HG03103 (cell line): Measurements from ENCODE around the gene MAD1L1.
"Not testable (repeated sequence)": the region's sequence is repeated elsewhere in the genome, so short reads cannot be mapped to it uniquely, and the experiment has no call there.

ENCODE experiments used
- ATAC-seq: cut with Tn5 transposase; IDR thresholded peaks from one replicate; pipeline ENCODE4 v1.9.1; 2021; ENCODE audit warnings: low read depth; ENCODE audit not compliant: unreplicated experiment

MAD1L1 gene

DNA sequence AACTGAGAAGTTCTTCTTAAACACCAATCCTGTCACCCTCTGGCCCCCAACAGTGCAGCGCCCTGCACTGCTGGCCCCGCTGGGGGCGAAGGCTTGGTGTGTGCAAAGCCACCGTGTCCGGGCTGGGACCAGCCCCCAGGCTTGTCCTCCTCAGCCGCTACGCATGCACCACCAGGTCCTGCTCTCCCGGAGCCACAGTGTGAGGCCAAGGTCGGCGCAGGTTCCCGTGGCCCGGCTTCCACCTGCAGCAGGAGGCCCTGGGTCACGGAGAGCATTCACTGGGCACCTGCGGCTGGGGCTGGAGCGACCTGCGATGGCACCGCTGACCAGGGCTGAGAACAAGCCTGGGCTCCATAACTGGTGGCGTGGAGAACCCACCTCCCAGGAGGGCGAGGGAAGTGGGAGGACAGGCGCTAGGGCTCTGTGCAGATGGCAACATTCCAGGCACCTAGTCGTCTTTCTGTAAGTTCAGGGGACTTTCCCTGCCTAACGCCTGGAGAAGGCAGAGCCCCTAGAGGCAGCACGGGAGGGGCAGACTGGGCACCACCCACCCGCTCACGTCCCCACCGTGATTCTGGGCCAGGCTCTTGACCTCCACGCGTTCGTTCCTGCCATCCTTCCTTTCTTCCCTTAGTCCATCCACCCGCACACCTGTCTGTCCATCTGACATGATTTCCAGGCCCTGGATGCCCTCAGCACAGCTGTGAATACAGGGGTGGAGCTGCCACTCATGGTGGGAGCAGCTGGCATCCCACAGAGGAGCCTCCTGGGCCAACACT lies 291.1 kb downstream of the MAD1L1 start:
- no peak for ATAC-seq

DNA sequence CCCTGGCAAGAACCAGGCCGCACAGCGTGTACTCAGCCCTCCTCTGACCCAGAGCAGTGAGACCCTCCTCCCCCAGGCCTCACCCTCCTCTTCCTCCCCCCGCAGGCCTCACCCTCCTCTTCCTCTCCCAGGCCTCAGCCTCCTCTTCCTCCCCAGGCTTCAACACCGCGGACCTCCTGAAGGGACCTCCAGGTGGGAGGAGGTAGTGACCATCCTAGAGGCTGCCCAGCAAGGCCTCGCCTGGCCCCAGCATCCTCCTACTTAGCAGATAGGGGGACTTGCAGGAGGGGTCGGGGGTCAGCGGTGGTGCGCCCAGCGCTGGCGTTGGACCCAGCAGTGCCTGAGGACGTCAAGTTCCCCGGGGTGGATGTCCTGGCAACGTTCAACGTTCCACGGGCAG lies 291.9 kb downstream of the MAD1L1 start:
- no peak for ATAC-seq

DNA sequence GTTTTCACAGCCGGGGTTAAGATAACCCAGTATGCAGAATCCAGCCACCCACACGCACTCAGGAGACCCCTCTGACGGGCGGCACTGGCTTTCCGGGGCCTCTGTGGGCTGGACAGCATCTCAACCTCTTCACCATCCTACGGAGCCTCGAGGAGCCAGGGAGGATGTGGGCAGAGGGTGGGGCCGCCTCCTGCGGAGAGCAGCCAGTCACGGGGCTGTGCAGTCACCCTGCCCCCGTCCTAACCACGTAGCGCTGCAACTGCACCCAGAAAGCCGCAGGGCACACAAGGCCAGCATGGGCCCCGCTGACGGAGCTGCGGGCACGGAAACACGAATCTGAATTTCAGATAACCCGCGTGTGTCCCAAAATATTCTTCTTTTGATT lies 292.4 kb downstream of the MAD1L1 start:
- peak; percentile 90 for ATAC-seq

GRCh38 chr7:1939434-1940401 lies 293.0 kb downstream of the MAD1L1 start:
- peak; percentile 16 for ATAC-seq

DNA sequence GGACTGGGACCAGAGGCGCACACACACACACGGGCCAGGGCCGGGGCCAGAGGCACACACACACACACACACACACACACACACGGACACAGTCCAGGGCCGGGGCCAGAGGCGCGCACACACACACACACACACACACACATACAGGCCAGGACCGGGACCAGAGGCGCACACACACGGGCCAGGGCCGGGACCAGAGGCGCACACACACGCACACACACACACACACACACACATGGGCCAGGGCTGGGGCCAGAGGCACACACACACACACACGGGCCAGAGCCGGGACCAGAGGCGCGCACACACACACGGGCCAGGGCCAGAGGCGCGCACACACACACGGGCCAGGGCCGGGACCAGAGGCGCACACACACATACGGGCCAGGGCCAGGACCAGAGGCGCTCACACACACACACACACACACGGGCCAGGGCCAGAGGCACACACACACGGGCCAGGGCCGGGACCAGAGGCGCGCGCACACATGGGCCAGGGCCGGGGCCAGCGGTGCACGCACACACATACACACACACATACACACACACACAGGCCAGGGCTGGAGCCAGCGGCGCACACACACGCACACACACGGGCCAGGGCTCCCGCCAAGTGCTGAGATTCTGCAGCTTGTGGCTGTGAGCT lies 293.8 kb downstream of the MAD1L1 start:
- ATAC-seq: no peak

DNA sequence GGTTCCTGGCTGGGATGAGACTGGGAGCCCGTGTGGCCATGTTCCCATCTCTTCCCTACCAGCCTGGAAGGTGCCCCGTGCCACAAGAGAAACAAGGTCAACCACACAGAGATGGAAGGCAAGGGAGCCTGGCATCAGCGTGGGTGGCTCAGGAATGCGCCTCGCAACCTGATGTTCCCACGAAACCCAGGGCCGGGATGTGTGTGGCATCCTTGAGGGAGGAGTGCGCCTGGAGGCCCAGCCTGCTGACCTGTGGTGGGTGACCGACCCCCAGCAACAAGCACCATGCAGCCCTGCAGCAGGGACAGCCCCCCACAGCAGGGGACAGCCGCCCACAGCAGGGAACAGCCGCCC lies 295.5 kb downstream of the MAD1L1 start:
- ATAC-seq: no peak

GRCh38 chr7:1936531-1937251 lies 296.1 kb downstream of the MAD1L1 start:
- no peak for ATAC-seq

DNA sequence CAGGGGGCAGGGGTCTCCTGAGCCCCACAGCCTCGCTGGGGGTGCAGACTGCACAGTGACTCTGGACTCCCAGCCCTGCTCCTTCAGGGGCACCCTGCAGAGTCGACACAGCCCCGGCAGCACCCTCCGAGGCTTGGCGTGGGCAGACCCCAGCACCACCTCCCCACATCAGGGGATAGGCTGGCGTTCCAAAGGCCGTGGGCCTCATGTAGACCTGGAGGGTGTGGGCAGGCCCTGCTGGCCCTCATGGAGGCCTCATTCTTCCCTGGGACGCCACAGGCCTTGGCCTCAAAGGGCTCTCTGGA lies 296.8 kb downstream of the MAD1L1 start:
- ATAC-seq: no peak

DNA sequence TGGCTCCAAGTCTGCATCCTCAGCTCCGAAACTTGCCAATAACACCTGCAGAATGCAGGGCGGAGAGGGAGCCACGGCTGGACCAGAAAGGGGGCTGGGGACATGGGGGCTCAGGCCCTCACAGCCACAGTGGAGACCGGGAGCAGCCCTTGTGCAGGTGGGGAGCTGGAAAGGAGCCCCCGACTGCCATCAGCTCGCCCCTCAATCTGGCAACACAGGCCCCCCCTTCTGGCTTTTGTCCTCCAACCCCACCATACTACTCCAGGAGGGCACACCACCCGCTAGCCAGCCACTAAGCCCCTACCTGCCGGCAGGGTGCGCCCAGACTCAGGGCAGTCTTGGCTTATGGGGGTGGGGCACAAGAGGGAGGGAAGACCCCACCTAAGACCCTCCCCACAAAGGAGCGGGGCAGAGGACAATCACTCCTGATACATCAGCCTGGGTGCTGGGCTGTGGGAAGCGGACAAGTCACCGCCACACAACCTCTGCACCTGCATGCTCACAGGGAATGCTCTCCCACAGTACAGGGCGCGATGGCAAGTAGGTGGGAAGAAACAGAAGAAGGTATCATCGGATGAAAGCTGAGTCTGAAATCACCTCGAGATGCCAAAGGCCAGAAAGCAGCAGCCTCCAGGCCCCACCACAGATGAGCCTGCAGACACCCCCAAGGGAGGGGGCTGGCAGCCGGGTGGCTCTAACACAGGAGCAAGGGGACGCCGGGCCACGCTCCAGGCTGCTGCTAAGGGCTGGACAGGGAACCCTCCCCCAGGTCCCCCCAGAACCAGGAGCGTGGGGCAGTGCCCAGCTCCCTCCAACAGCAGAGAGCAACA lies 297.4 kb downstream of the MAD1L1 start:
- no peak for ATAC-seq

DNA sequence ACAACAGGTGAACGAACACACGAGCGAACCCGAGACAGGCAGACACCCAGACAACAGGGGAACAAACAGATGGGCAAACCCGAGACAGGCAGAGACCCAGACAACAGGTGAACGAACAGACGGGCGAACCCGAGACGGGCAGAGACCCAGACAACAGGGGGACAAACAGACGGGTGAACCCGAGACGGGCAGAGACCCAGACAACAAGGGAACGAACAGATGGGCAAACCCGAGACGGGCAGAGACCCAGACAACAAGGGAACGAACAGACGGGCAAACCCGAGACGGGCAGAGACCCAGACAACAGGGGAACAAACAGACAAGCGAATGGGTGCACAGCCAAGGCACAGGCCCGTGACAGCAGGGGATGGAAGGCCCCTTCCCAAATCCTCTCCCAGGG lies 298.0 kb downstream of the MAD1L1 start:
- no peak for ATAC-seq

DNA sequence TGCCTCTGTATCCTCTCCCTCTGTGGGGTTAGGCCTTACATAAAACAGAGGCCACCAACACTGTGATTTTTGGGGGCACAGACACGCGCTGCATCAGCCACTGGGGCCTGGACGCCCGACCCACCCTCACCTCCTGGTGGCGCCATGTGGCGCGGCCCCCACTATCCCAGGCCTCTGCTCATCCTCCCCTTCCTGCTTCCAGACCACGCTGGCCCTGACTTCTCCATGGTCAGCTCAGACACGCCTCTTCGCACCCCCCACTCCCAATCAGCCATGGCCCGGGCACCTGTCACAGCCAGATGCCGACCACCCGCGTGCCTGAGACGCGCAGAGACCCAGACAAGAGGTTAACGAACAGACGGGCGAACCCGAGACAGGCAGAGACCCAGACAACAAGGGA lies 298.7 kb downstream of the MAD1L1 start:
- no peak for ATAC-seq

- no peak for ATAC-seq
Measured at GRCh38 chr7:1933066-1933750, 299.5 kb downstream of the MAD1L1 start.

DNA sequence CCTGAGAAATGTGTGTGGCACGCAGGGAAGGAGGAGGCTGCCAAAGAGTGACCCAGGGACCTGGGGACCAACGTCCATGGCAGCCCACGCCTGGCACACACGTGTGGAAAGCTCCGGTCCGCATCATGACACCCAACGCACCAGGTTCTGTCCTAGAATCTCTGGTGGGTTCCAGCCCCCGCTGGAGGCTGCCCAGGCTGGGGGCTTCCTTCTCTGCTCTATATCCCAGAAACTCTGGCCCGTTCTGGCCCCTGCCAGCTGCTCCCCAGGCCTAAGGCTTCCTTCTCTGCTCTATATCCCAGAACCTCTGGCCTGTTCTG lies 300.8 kb downstream of the MAD1L1 start:
- no peak for ATAC-seq

DNA sequence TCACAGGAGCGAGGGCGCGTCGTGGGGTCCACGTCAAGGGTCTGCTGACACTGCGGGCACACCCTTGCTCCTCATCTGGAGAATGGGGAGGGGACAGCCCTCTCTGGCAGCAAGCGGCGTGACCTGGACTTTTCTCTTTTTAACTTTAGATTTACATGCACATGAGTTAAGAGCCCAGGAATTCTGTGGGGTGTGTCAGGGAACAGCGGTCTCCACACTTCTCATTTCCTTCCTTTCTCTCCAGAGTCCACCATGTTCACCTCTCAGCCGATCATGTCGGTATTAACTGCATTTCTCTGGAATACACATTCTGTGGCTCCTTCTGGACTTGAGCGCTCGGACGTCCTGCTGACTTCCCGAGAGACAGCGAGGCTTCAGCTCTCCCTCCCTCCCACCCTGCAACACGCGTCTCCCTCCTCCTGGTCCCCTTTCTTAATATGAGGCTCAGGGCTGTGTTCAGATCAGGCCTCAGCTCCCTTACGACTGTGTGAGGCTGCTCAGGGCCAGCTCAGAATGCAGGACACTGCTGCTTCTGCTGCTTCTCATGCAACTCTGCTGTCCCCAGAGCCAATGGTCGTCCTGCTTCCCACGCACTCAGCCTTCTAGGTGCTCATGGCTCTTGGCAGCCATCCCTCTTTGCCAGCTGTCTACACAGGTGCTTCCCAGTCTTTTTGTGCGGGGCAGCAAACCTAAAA lies 301.3 kb downstream of the MAD1L1 start:
- ATAC-seq: no peak

DNA sequence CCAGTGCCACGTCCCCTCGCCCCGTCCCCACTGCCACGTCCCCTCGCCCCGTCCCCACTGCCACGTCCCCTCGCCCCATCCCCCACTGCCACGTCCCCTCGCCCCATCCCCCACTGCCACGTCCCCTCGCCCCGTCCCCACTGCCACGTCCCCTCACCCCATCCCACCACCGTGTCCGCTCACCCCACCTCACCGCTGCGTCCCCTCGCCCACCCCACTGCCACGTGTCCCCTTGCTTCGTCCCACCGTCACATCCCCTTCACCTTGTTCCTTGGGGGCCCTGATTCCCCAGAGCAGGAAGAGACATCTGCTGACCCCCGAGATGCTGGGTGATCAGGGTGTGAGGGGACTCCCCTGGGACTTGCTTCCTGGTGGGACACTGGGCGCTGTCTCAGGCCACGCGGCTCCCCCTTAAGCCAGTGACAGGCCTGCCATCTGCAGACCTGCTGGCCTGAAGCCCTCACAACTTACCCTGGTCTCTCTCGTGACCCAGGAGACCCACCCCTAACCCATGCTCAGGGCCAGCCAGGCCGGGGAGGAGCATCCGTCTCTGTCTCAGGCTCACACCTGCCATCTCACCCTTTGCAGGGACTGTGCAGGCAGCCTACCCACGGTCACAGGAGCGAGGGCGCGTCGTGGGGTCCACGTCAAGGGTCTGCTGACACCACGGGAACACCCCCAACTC lies 302.2 kb downstream of the MAD1L1 start:
- ATAC-seq: no peak

GRCh38 chr7:1929349-1929925 lies 303.3 kb downstream of the MAD1L1 start:
- not testable (repeated sequence) for ATAC-seq

GRCh38 chr7:1928645-1929348 lies 303.9 kb downstream of the MAD1L1 start:
- ATAC-seq: no peak
